ENCODE measurements around the gene DNM1.
A peak's percentile ranks its signal among the peaks of the same experiment; 100 is the strongest.
"Not testable (repeated sequence)": the region's sequence is repeated elsewhere in the genome, so short reads cannot be mapped to it uniquely, and the experiment has no call there.

Gene DNM1

GRCh38 chr9:128230897-128231296 is 27.7 kb downstream of the DNM1 start:
- DNase-seq = not testable (repeated sequence)

- no peak for DNase-seq
Observed at GRCh38 chr9:128231638-128232527, 28.7 kb downstream of the DNM1 start.

- DNase-seq = no peak
Observed at GRCh38 chr9:128232528-128233428, 29.6 kb downstream of the DNM1 start.

- no peak for DNase-seq
Observed at GRCh38 chr9:128233817-128234406, 30.7 kb downstream of the DNM1 start.

GRCh38 chr9:128242124-128242523 is 38.9 kb downstream of the DNM1 start:
- DNase-seq = no peak

GRCh38 chr9:128242828-128243214 is 39.6 kb downstream of the DNM1 start:
- no peak for DNase-seq

- DNase-seq = no peak
Observed at GRCh38 chr9:128243215-128244018, 40.2 kb downstream of the DNM1 start.

- DNase-seq = no peak
Observed at GRCh38 chr9:128244091-128244836, 41.1 kb downstream of the DNM1 start.

GRCh38 chr9:128244837-128245231 is 41.7 kb downstream of the DNM1 start:
- no peak for DNase-seq

GRCh38 chr9:128245421-128246151 is 42.4 kb downstream of the DNM1 start:
- DNase-seq = no peak

GRCh38 chr9:128246471-128246870 is 43.3 kb downstream of the DNM1 start:
- DNase-seq = no peak

GRCh38 chr9:128247226-128247803 is 44.1 kb downstream of the DNM1 start:
- DNase-seq = no peak

- no peak for DNase-seq
Observed at GRCh38 chr9:128249558-128249907, 46.4 kb downstream of the DNM1 start.

- peak; percentile 78 for DNase-seq
Observed at GRCh38 chr9:128249908-128250838, 47.0 kb downstream of the DNM1 start.

- no peak for DNase-seq
Observed at GRCh38 chr9:128250839-128251731, 47.9 kb downstream of the DNM1 start.

GRCh38 chr9:128251732-128252100 is 48.5 kb downstream of the DNM1 start:
- DNase-seq = no peak

GRCh38 chr9:128252317-128253139 is 49.3 kb downstream of the DNM1 start:
- no peak for DNase-seq
